ENCODE data around the gene VWA3A. TPM values are rescaled to one million over a fixed set of nuclear protein-coding genes. Genes with fewer than 3 reads are reported as not detected.
"Not testable (repeated sequence)": the region's sequence is repeated elsewhere in the genome, so short reads cannot be mapped to it uniquely, and the experiment has no call there.

The VWA3A gene
- total RNA-seq, 1 donor from 2014 or later = not detected

GRCh38 chr16:22099256-22099975 lies 7.1 kb downstream of the VWA3A start:
- Histone ChIP-seq H3K27me3 (ENCODE audit: insufficient read depth, low read length) (no peaks in the 10 kb centered on the region), H3K9me3 (ENCODE audit: insufficient read depth, low read depth, low read length) (no peaks in the 10 kb centered on the region), H2AFZ (ENCODE audit: low read depth, low read length) (no peak overlapping the region), H4K20me1 (ENCODE audit: insufficient read depth, low read length) (no peaks in the 10 kb centered on the region), H3K27ac (ENCODE audit: low read depth, low read length) (no peak overlapping the region), H3K79me2 (ENCODE audit: insufficient read depth, low read length) (no peaks in the 10 kb centered on the region), H3K4me3 (ENCODE audit: insufficient read depth, low read depth, low read length) (no peak overlapping the region), H3K4me2 (ENCODE audit: low read length) (no peak overlapping the region), H3K4me1 (ENCODE audit: insufficient read depth, low read length) (no peaks in the 10 kb centered on the region), H3K9ac (ENCODE audit: low read length) (no peak overlapping the region), H3K36me3 (ENCODE audit: insufficient read depth, low read length) (no peaks in the 10 kb centered on the region)
- Mint-ChIP-seq H3K27ac (ENCODE audit: unreplicated experiment) (no peak overlapping the region), H3K4me3 (ENCODE audit: unreplicated experiment) (no peak overlapping the region), H3K27me3 (ENCODE audit: low read depth, unreplicated experiment) (peaks cover 14% of the 10 kb centered on the region), H3K36me3 (ENCODE audit: low read depth, unreplicated experiment) (no peaks in the 10 kb centered on the region), H3K4me1 (ENCODE audit: low read depth, unreplicated experiment) (no peaks in the 10 kb centered on the region), H3K9me3 (ENCODE audit: unreplicated experiment) (no peaks in the 10 kb centered on the region)
- FAIRE-seq (no peak), DNase-seq (ENCODE audit: low read depth) (no peak)
- no peak for TF ChIP-seq EZH2 (IDR thresholded peaks at IDR 0.05; ENCODE audit: insufficient read depth, low read length)

GRCh38 chr16:22103441-22103840 lies 11.1 kb downstream of the VWA3A start:
- no peak overlapping the region for H3K4me3 ChIP-seq (ENCODE audit: insufficient read depth, low read depth, low read length)
- peaks cover 16% of the 10 kb centered on the region for H3K27me3 ChIP-seq (ENCODE audit: insufficient read depth, low read length)
- Mint-ChIP-seq H3K27me3 (ENCODE audit: low read depth, unreplicated experiment) (peaks cover 30% of the 10 kb centered on the region), H3K27ac (ENCODE audit: unreplicated experiment) (no peak overlapping the region), H3K9me3 (ENCODE audit: unreplicated experiment) (peaks cover 2% of the 10 kb centered on the region), H3K4me1 (ENCODE audit: low read depth, unreplicated experiment) (no peaks in the 10 kb centered on the region), H3K36me3 (ENCODE audit: low read depth, unreplicated experiment) (no peaks in the 10 kb centered on the region), H3K4me3 (ENCODE audit: unreplicated experiment) (no peak overlapping the region)
- FAIRE-seq = no peak
- H3K4me1 ChIP-seq (ENCODE audit: insufficient read depth, low read length) = no peaks in the 10 kb centered on the region
- no peak for DNase-seq (ENCODE audit: low read depth)
- H3K4me2 ChIP-seq (ENCODE audit: low read length) = no peak overlapping the region
- no peak overlapping the region for H3K27ac ChIP-seq (ENCODE audit: low read depth, low read length)
- H3K36me3 ChIP-seq (ENCODE audit: insufficient read depth, low read length) = no peaks in the 10 kb centered on the region
- H3K79me2 ChIP-seq (ENCODE audit: insufficient read depth, low read length) = no peaks in the 10 kb centered on the region
- no peak overlapping the region for H2AFZ ChIP-seq (ENCODE audit: low read depth, low read length)
- TF ChIP-seq EZH2 (IDR thresholded peaks at IDR 0.05; ENCODE audit: insufficient read depth, low read length) (no peak), CTCF (IDR thresholded peaks at IDR 0.05; ENCODE audit: insufficient read depth, low read depth, low read length) (no peak)
- H4K20me1 ChIP-seq (ENCODE audit: insufficient read depth, low read length) = no peaks in the 10 kb centered on the region
- no peak overlapping the region for H3K9ac ChIP-seq (ENCODE audit: low read length)
- no peaks in the 10 kb centered on the region for H3K9me3 ChIP-seq (ENCODE audit: insufficient read depth, low read depth, low read length)

- no peak overlapping the region for H3K4me2 ChIP-seq (ENCODE audit: low read length)
- TF ChIP-seq EZH2 (IDR thresholded peaks at IDR 0.05; ENCODE audit: insufficient read depth, low read length) (no peak), CTCF (IDR thresholded peaks at IDR 0.05; ENCODE audit: insufficient read depth, low read depth, low read length) (no peak)
- no peaks in the 10 kb centered on the region for H3K4me1 ChIP-seq (ENCODE audit: insufficient read depth, low read length)
- no peak overlapping the region for H3K27ac ChIP-seq (ENCODE audit: low read depth, low read length)
- H3K27me3 Mint-ChIP-seq (ENCODE audit: low read depth, unreplicated experiment) = peaks cover 56% of the 10 kb centered on the region
- no peak overlapping the region for H3K4me3 Mint-ChIP-seq (ENCODE audit: unreplicated experiment)
- H3K27ac Mint-ChIP-seq (ENCODE audit: unreplicated experiment) = no peak overlapping the region
- no peaks in the 10 kb centered on the region for H3K79me2 ChIP-seq (ENCODE audit: insufficient read depth, low read length)
- no peaks in the 10 kb centered on the region for H3K4me1 Mint-ChIP-seq (ENCODE audit: low read depth, unreplicated experiment)
- peaks cover 2% of the 10 kb centered on the region for H3K9me3 Mint-ChIP-seq (ENCODE audit: unreplicated experiment)
- DNase-seq (ENCODE audit: low read depth) (no peak), FAIRE-seq (no peak)
- H3K9ac ChIP-seq (ENCODE audit: low read length) = no peak overlapping the region
- no peaks in the 10 kb centered on the region for H3K36me3 Mint-ChIP-seq (ENCODE audit: low read depth, unreplicated experiment)
- H3K27me3 ChIP-seq (ENCODE audit: insufficient read depth, low read length) = peaks cover 21% of the 10 kb centered on the region
- no peaks in the 10 kb centered on the region for H3K9me3 ChIP-seq (ENCODE audit: insufficient read depth, low read depth, low read length)
- no peaks in the 10 kb centered on the region for H4K20me1 ChIP-seq (ENCODE audit: insufficient read depth, low read length)
- H2AFZ ChIP-seq (ENCODE audit: low read depth, low read length) = no peak overlapping the region
- no peaks in the 10 kb centered on the region for H3K36me3 ChIP-seq (ENCODE audit: insufficient read depth, low read length)
- no peak overlapping the region for H3K4me3 ChIP-seq (ENCODE audit: insufficient read depth, low read depth, low read length)
Measured at GRCh38 chr16:22109258-22109898, 17.0 kb downstream of the VWA3A start.

GRCh38 chr16:22111629-22112028 lies 19.3 kb downstream of the VWA3A start:
- FAIRE-seq; H4K20me1 ChIP-seq (ENCODE audit: insufficient read depth, low read length); H3K4me1 Mint-ChIP-seq (ENCODE audit: low read depth, unreplicated experiment); H3K4me3 ChIP-seq (ENCODE audit: insufficient read depth, low read depth, low read length); H3K27ac ChIP-seq (ENCODE audit: low read depth, low read length); H3K79me2 ChIP-seq (ENCODE audit: insufficient read depth, low read length); H3K36me3 ChIP-seq (ENCODE audit: insufficient read depth, low read length); H3K36me3 Mint-ChIP-seq (ENCODE audit: low read depth, unreplicated experiment); DNase-seq (ENCODE audit: low read depth); H3K9me3 Mint-ChIP-seq (ENCODE audit: unreplicated experiment); H3K9ac ChIP-seq (ENCODE audit: low read length); H3K4me2 ChIP-seq (ENCODE audit: low read length); H2AFZ ChIP-seq (ENCODE audit: low read depth, low read length); H3K4me3 Mint-ChIP-seq (ENCODE audit: unreplicated experiment); H3K27ac Mint-ChIP-seq (ENCODE audit: unreplicated experiment); H3K4me1 ChIP-seq (ENCODE audit: insufficient read depth, low read length); H3K9me3 ChIP-seq (ENCODE audit: insufficient read depth, low read depth, low read length): not testable (repeated sequence)
- peaks cover 17% of the 10 kb centered on the region for H3K27me3 ChIP-seq (ENCODE audit: insufficient read depth, low read length)
- H3K27me3 Mint-ChIP-seq (ENCODE audit: low read depth, unreplicated experiment) = peaks cover 56% of the 10 kb centered on the region
